DMS 273 (cell line): ENCODE measurements around the gene CT45A2.
"Not testable (repeated sequence)": the region's sequence is repeated elsewhere in the genome, so short reads cannot be mapped to it uniquely, and the experiment has no call there.

Source experiments
- DNase-seq: peaks from one replicate; lab custom pipeline; 2025; ENCODE audit not compliant: unreplicated experiment; lab: John Stamatoyannopoulos, UW

CT45A2 gene

GRCh38 chrX:135819912-135820311 is at the start of gene CT45A2:
CT45A2 (minus strand) TSS chrX:135820012; CDS start chrX:135816265, 3,747 bp downstream.
- not testable (repeated sequence) for DNase-seq

GRCh38 chrX:135854438-135854837 is 34.6 kb upstream of the CT45A2 start, which contains the start of gene CT45A8:
CT45A8 (minus strand) TSS chrX:135854538; CDS start chrX:135850783, 3,755 bp downstream.
- not testable (repeated sequence) for DNase-seq

- not testable (repeated sequence) for DNase-seq
Observed at GRCh38 chrX:135837180-135837579, 17.4 kb upstream of the CT45A2 start, which contains the start of gene CT45A7. CT45A7 (minus strand) TSS chrX:135837280; CDS start chrX:135833533, 3,747 bp downstream.

- DNase-seq, result not testable (repeated sequence)
Observed at GRCh38 chrX:135802687-135803086, 17.1 kb downstream of the CT45A2 start, which contains the start of gene CT45A6. CT45A6 (minus strand) TSS chrX:135802787; CDS start chrX:135798993, 3,794 bp downstream.

- not testable (repeated sequence) for DNase-seq
Observed at GRCh38 chrX:135785403-135785802, 34.4 kb downstream of the CT45A2 start, which contains the start of gene CT45A5. CT45A5 (minus strand) TSS chrX:135785503; CDS start chrX:135781729, 3,774 bp downstream.

- DNase-seq, result not testable (repeated sequence)
Observed at GRCh38 chrX:135768091-135768490, 51.7 kb downstream of the CT45A2 start, which contains the start of gene CT45A3. CT45A3 (minus strand) TSS chrX:135768191; CDS start chrX:135764444, 3,747 bp downstream.
